ENCODE data around the gene TMC1.
"Not testable (repeated sequence)": the region's sequence is repeated elsewhere in the genome, so short reads cannot be mapped to it uniquely, and the experiment has no call there.

TMC1 gene

DNA sequence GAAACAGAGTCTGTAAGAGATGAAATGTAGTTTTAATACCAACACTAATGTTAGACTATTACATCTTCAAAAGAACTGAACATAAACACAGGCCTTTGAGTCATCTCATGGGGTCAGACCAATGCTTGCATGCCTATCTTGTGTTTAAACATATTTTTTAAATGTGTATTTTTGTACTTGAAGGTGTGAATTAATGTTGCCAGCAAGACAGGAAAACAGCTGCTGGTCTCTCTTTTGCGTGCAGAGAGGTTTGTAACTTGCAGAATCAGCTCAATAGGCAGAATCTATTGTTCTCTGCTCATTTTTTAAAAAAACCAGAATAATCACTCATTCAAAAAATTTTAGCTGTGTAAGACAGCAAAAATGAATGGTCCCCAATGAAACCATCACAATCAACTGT, 251.3 kb downstream of the TMC1 start:
- DNase-seq (ENCODE audit: low spot score) = no peak

DNA sequence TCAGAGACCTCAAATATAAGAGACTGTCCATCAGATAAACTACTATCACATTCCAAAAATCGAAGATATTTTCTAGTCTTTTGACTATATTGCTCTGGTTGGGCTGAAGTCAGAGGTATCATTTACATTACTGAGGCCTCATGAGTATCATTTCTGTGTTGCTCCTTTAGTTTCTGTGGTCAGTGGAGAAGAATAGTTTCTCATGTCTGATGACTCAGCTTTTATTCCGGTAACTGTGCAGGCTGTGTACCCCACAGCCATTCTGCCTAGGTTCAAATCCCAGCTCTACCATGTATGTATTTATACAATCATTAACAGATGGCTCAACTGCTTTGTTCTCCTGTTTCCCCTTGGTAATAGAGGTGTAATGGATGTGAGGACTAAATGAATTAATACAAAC, 252.2 kb downstream of the TMC1 start:
- no peak for DNase-seq (ENCODE audit: low spot score)

DNA sequence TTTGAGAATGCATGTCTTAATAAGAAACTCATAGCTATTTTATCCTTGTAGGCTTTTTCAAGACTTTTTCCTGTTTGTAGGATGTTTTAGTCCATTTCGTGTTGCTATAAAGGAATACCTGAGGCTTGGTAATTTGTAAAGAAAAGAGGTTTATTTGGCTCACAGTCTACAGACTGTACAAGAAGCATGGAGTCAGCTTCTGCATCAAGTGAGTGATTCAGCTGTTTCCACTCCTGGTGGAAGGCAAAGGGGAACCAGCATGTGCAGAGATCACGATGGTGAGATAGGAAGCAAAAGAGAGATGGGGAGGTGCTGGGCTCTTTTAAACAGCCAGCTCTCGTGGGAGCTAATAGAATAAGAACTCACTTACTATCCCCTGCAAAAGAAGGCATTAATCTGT, 254.2 kb downstream of the TMC1 start:
- DNase-seq (ENCODE audit: low spot score) = no peak

DNA sequence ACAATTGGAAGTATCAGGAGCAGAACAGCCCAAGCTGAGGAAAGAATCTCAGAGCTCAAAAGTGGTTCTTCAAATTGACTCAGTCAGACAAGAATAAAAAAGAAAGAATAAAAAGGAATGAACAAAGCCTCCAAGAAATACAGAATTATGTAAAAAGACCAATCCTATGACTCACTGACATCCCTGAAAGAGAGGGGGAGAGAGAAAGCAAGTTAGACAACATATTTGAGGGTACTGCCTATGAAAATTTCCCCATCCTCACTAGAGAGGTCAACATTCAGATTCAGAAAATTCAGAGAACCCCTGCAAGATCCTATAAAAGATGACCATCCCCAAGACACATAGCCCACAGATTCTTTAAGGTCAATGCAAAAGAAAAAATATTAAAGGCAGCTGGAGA, 258.2 kb downstream of the TMC1 start:
- DNase-seq (ENCODE audit: low spot score) = no peak

DNA sequence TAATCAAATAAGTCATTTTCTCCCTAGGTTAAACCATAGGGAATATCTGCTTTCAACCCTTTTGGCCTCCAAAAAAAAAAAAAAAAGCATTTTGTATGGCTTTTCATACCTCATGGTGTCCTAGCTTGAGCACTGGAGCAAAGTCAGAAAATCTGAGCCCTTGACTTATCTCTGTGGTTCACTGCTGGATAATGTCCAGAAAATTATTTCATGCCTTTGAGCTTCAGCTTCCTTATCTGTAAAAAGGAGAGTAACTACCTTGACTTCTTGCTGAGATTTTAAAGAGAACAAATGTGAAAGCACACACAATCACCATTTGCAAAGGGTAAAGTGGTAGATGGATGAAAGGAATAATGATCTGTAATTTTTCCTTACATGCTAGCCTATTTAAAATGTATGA, 265.5 kb downstream of the TMC1 start:
- no peak for DNase-seq (ENCODE audit: low spot score)

DNA sequence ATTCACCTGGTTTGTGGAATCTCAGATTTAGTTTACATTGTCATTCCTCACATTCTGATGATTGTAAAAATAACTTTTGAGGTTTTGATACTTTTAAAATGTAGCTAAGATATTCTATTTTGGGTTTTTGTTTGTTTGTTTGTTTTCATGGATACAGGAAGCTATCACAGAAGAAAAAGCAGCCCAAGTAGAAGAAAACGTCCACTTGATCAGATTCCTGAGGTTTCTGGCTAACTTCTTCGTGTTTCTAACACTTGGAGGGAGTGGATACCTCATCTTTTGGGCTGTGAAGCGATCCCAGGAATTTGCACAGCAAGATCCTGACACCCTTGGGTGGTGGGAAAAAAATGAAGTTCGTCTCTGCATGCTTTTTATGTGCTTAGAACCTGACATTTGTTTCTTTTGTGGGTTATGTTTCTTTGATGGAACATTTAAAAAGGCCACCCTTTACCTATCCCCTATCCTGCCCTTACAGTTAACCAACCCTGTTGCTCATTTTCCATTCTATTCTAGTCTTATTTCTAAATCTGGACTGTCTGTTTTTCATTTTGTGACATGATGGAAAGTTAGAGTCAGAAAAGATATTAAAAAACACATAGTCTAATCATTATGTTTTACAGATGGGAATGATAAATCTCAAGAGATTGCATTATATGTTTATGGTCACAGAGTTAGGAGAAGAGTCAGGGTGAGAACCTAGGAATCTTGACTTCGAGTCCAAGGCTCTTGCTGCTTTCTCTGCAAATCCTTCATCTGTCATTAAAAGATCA, 267.7 kb downstream of the TMC1 start:
- DNase-seq (ENCODE audit: low spot score) = no peak

DNA sequence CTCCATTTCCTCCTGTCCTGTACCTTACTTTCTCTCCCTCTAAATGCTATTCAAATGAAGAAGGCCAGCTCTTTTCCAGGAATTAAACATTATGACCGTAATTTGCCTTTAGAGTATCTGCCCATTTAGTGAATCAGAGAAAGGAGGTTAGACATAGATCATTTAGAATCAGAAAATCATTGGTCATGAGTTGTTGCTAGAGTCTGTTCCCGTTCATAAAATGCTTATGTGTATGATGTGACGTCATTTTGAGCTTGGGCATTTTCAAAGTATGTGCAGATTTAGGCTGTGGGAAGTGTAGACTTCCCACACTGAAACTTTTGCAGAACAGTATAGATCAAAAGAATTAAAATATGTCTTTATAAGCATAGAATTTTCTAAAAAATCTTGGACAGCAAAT, 268.5 kb downstream of the TMC1 start:
- DNase-seq (ENCODE audit: low spot score) = no peak

DNA sequence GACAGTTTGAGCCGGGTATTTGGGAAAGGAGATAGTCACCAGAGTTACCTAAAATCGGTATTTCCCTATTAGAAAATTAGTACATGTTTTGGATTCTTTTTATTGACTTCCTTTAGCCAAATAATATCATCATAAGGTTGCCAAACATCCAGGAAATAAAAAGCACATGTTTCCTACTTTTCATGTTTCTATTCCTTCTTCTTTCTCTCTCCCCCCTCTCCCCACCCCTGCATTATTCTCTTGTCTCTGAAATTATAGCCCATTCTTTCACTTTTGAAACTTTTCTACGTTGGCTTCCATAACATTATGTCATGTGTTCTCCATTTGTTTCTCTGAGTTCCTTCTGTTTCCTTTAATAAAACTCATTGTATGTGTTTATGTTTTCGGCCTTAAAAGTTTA, 269.6 kb downstream of the TMC1 start:
- DNase-seq (ENCODE audit: low spot score) = no peak

DNA sequence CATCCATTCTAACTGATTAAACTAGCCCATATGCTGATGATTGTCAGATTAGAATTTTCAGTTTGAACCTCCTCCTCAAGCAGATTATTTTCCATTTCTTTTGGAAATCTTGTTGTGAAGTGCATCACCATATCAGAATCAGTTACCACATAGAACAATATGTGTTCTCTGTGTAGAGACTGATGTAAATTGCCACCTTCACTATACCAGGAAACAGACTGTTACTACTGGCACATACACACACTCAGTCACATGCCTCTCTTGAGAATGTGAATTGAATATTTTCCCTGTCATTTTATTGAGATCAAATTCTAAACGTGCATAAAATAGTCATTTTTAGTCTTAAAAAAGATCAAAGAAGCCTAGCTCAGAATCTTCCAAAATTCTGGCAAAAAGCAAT, 270.0 kb downstream of the TMC1 start:
- no peak for DNase-seq (ENCODE audit: low spot score)

DNA sequence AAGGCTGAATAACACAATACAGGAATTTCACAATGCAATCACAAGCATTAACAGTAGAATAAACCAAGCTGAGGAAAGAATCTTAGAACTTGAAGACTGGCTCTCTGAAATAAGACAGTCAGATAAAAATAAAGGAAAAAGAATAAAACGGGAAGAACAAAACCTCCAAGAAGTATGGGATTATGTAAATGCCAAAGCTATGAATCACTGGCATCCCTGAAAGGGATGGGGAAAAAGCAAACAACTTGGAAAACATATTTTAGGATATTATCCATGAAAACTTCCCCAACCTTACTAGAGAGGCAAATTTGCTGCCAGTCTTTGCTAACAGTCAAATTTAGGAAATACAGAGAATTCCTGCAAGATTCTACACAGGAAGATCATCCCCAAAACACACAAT, 273.5 kb downstream of the TMC1 start:
- DNase-seq (ENCODE audit: low spot score) = no peak

DNA sequence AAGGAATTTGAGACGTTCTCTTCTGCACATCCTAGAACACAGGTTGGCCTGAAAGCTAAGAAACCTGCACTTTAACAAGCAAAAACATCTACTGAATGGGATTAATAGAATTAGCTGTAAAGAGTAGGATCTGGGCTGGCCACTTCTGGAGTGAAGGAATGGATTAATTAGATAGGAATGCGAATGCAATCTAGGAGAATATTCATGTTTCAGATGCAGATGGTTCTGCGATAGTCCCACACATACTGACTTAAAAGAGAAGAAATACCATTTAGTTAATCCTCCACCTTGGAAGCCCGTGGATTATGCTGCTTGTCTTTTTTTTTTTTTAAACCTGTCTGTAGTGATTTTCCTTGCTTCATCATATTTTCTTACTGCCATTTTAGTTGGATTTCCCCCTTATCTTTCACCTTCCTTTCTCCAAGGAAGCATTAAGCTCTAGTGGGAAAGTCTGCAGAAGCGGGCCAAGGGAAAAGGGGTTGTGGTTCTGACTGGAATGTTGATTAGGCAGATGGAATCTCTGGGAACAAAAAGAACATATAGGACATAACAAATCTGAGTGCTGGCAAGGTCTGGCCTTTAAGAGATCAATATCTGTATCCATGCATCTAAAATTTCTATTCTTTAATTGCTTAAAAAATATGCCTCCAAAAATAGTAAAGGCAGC, 279.1 kb downstream of the TMC1 start:
- no peak for DNase-seq (ENCODE audit: low spot score)

DNA sequence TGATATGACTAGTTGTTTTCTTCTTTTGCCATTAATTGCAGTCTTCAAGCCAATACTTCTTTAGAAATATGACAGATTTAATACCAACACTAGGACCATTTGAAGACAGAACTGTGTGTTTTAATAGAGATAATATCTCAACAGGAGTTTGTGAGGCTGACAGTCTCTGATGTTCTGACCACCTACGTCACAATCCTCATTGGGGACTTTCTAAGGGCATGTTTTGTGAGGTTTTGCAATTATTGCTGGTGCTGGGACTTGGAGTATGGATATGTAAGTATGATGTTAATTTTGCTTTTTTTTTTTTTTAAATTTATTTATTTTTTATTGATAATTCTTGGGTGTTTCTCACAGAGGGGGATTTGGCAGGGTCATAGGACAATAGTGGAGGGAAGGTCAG, 283.8 kb downstream of the TMC1 start:
- no peak for DNase-seq (ENCODE audit: low spot score)

DNA sequence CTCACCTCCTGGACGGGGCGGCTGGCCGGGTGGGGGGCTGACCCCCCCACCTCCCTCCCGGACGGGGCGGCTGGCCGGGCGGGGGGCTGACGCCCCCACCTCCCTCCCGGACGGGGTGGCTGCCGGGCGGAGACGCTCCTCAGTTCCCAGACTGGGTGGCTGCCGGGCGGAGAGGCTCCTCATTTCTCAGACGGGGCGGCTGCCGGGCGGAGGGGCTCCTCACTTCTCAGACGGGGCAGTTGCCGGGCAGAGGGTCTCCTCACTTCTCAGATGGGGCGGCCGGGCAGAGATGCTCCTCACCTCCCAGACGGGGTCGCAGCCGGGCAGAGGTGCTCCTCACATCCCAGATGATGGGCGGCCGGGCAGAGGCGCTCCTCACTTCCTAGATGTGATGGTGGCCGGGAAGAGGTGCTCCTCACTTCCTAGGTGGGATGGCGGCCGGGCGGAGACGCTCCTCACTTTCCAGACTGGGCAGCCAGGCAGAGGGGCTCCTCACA, 285.0 kb downstream of the TMC1 start:
- DNase-seq (ENCODE audit: low spot score) = not testable (repeated sequence)

DNA sequence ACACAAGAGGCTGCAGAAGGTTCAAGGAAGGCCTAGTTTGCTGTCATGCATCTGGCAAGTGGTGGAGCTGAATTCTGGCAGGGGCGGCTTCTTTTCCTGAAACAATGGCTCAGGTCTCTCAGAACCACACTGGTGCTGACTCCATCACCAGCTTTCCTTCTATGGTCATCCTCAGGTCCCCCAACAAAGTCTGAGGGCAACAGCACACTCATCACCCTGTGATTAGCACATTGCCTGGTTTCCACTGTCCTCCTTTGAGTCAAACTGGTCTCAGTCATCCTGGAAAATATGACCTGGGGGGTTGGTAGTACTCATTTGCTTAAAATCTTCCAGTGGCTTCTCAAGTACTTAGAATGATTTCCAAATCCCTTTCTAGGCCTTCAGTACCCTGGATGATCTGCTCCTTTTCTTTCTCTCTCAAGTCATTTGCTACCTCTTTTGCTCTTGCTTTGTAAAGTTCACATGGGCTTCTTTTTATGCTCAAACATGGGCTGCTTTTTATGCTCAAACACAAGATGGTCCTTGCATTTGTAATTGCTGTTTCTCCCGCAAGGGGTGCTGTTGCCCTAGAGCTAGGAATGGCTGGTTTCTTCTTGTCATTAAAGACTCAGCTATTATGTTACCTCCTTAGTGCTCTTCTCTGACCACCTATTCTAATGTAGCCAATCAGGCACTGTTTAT, 286.5 kb downstream of the TMC1 start:
- no peak for DNase-seq (ENCODE audit: low spot score)

DNA sequence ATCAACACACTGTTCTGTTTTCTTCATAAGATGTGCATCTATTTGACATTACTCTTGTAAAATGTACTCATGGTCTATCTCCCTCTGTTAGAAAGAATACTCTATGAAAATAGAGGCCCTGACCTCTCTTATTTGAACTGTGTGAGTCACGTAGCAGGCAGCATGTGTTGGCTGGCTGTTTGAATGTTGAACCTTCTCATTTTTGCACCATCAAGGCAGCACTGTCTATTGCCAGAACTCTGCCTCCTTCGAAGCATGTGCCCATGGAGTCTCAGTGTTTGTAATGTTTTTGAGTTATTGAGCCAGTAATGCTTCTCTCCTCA, 287.0 kb downstream of the TMC1 start:
- no peak for DNase-seq (ENCODE audit: low spot score)

DNA sequence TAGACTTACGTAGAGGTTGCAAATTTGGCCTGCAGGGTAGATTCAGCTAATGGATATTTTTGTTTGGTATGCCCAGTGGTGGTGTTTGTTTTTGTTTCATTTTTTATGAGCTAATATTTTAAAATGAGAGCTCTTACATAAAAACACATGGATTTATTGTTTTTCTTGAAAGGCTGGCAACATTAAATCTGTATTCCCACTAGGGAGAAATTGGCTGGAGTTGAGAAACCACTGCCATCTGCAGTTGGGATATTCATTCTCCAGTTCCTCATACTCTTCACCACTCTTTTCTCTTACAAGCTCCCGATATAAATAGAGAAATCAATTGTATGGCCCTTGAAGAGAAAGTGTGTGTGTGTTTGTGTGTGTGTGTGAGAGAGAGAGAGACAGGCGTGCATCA, 288.2 kb downstream of the TMC1 start:
- no peak for DNase-seq (ENCODE audit: low spot score)

DNA sequence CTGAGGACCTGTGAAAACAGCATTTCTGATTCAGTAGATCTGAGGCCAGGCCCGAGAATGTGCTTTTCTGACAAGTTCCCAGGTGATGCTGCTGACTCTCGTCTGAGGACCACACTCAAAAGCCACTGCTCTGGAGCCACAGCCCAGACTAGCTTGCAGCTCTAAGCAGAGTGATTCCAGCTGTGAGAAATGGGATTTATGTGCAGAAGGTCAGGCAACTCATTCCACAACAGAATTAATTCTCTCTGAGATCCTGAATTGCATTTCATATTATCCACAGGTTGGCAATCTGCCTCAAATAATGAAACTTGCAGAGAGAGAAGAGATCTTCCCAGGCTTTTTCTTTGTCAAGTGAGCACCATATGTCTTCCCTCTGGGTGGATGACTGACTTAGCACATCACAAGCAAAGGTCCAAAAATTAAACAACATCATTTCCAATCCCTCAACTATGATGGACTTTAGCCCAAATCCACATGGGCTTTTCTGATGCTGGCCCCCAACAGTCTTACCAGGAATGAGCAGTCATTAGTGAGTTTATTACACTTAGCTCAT, 291.2 kb downstream of the TMC1 start:
- no peak for DNase-seq (ENCODE audit: low spot score)

DNA sequence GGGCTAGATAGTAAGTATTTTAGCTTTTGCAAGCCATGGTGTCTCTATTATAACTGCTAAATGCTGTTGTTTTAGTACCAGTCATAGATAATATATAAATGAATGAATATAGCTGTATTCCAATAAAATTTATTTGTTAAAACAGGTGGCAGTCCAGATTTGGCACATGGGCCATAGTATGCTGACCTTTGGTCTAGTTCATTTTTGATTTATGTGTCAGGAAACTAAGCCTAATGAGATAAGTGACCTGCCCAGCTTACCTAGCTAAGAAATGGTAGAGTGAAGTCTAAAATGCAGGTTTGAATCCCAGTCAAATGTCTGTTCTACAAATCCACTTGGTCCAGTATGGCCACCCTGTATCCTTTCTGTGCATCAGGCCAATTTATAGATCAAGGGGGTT, 292.1 kb downstream of the TMC1 start:
- DNase-seq (ENCODE audit: low spot score) = no peak

DNA sequence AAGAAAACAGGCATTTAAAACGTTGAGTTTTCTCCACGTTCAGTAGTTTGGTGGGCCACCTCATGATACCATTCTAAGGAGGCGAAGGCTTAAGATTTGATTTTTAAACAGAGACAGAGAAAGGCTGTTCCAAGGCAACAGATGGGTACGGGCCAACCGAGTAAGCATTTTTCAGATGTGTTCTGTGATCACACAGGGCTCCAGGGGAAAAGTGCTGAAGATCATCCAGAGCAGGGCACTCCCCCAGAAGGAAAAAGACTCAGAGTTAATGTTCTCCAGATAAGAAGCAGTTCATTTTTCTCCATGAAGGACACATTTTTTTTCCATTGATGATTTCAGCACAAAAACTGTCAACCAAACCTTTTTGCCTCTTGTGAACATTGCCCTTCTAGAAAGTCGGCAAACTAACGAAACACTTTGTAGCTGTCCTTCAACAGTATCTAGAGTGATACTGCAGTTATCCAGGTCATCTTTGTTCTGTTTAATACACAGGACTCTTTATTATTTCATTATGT, 292.7 kb downstream of the TMC1 start:
- DNase-seq (ENCODE audit: low spot score) = no peak

DNA sequence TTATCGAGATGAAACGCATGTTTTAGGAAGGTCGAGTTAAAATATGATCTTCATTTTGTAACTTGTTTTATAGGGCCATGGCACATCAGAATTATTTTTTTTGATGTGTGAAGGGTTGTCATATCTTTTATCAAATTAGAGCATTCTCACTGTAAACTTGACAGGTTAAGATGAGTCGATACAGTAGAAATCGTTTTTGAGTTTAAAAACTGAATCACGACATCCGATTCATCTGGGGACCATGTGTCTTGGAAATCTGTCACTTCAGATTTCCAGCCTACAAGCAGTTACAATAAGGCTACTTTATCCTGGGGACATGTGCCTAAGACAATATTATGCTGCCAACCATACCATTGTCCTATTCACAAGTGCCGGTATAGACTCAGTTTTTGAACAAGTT, 295.3 kb downstream of the TMC1 start:
- DNase-seq (ENCODE audit: low spot score) = no peak

DNA sequence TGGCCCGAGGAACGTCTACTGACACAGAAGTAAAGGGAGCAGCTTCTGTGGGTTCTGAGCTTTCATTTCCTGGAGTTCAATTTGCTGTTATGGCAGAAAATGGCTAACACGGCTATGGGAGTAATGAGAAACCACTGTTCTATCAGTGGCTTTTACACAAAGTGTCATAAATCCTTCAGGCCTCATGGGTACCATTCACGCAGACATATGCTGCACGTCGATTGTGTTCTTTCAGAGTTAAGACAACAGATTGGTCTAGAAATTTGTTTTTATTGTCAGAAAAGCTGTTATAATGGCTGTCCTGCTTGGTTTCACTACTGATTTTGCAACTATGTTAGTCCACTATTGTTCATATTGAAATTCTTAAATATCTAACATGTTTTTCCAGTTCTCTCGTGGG, 296.0 kb downstream of the TMC1 start:
- DNase-seq (ENCODE audit: low spot score) = no peak

DNA sequence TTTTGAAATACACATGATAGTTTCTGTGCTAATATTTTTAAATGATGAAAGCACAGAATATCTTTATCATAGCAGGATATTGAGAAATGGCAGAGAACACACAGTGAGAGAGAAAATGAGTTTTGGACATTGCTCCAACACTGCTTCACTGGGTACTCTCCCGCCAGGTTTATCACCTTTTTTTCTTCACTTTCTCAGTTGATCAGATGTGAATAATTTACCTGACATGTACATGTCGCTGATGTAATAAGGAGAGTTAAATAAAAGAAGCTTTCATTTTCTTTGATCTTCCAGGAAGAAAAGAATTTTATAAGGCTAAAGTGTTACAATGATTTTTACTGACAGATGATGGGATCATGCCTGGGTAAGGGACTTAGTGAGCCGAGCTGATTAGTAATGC, 297.0 kb downstream of the TMC1 start:
- no peak for DNase-seq (ENCODE audit: low spot score)

DNA sequence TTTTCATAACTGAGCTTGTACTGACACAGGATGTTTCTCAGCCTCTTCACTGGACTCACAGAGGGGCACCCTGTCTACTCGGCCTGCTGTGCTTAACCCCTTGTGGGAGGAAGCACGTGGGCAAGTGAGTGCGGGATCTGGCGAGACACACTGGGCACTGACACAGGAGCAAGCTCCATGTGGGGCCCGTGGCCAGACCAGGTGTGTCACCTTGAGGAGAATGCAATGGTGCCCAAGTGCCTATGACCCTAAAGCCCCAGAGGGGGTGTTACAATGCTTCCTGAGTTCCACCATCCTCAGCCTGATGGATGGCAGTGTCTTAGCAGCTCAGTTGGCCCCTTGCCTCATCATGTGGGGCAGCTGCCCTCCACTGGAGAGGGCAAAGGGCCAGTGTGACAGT, 302.6 kb downstream of the TMC1 start:
- no peak for DNase-seq (ENCODE audit: low spot score)
